ENCODE results near the gene RAB36. TPM values are rescaled to one million over a fixed set of nuclear protein-coding genes. Genes with fewer than 3 reads are reported as not detected.

RAB36 gene
- total RNA-seq, 2 experiments from 2014 or later, result 0.41 to 3.0 TPM

DNA sequence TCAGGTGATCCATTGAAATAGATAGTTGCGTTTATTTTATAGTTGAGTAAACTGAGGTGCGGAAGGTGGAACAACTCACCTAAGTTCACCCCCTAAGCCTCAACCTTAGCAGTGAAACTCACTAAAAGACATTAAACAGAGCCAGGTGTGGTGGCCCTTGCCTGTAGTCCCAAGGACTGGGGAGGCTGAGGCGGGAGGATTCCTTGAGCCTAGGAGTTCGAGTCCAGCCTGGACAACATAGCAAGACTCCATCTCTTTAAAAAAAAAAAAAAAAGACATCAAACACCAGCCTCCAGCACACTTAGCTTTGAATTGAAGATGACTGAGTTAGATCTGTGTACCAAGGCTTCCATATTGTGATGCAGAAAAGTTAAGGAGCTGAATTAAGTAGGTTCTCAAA, 845 bp upstream of the RAB36 start:
- no peak for DNase-seq (ENCODE audit: low spot score)
- intact Hi-C loops (cut with micrococcal nuclease; ENCODE audit: unreplicated experiment), result no loop called here
- no peaks in the 10 kb centered on the region for H3K79me2 ChIP-seq (ENCODE audit: insufficient read depth, low read depth, low read length)
- H3K27ac ChIP-seq (ENCODE audit: low read depth, low read length, poor library complexity, severe bottlenecking), result no peak overlapping the region
- no peaks in the 10 kb centered on the region for H3K36me3 ChIP-seq (ENCODE audit: insufficient read depth, low read length)
- BruUV-seq (replicated peaks), result no TSS peak
- no peaks in the 10 kb centered on the region for H3K9me2 ChIP-seq (ENCODE audit: insufficient read depth, low read length)
- H4K20me1 ChIP-seq (ENCODE audit: insufficient read depth, low read length), result no peaks in the 10 kb centered on the region
- H3K4me3 ChIP-seq (ENCODE audit: low read depth, low read length, poor library complexity, severe bottlenecking), result peak overlapping the region; percentile 60
- peak overlapping the region; percentile 82 for H3K4me2 ChIP-seq (ENCODE audit: low read length)
- CTCF ChIA-PET (ENCODE audit: unreplicated experiment), result interaction anchor here (2.0 kb wide), 1 partner anchor 13 kb away, joined by 6 read pairs; no protein-coding TSS in a partner anchor
- peaks cover 67% of the 10 kb centered on the region for H3K4me1 ChIP-seq (ENCODE audit: insufficient read depth, low read length, poor library complexity, severe bottlenecking)
- no peaks in the 10 kb centered on the region for H3K9me3 ChIP-seq (ENCODE audit: low read length)
- H2AFZ ChIP-seq (ENCODE audit: low read length), result peak overlapping the region; percentile 92
- POLR2A ChIA-PET, result interaction anchor here (0.6 to 1.9 kb wide), 6 partner anchors 9 to 73 kb away, joined by 3 to 10 read pairs (median 4); no protein-coding TSS in a partner anchor
- TF ChIP-seq CTCF (conservative IDR thresholded peaks at IDR 0.05; ENCODE audit: low read length), result no peak

DNA sequence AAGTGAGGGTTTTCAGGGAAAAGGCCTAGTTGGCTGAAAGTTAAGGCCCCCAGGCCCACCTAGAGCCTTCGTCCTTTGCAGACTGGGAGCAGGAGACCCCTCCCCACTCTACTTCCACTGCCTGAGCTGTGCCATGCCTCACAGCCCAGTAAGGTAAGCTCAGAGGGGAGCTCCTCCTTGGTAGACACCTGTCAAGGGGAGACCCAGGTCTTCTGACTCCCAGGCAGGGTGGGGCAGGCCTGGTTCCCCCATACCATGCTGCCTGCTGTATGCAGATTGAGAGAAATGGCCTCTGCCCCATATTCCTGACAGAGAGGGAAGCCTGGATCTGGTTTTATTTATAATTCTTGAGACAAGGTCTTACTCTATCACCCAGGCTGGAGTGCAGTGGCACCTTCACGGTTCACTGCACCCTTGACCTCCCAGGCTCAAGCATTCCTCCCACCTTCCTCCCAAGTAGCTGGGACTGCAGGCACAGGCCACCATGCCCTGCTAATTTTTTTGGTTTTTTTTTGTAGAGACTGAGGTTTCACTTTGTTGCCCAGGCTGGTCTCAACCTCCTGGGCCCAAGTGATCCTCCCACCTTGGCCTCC, 697 bp downstream of the RAB36 start:
- H4K20me1 ChIP-seq (ENCODE audit: insufficient read depth, low read length), result no peaks in the 10 kb centered on the region

More for the DNA sequence above, 697 bp downstream of the RAB36 start:
- no peaks in the 10 kb centered on the region for H3K9me3 ChIP-seq (ENCODE audit: low read length)
- no peak for TF ChIP-seq CTCF (conservative IDR thresholded peaks at IDR 0.05; ENCODE audit: low read length)
- ChIA-PET POLR2A (interaction anchor here (0.5 to 1.6 kb wide), 5 partner anchors 8 to 176 kb away, joined by 3 to 4 read pairs (median 3); no protein-coding TSS in a partner anchor), CTCF (ENCODE audit: unreplicated experiment) (interaction anchor here (2.0 kb wide), 1 partner anchor 11 kb away, joined by 6 read pairs; no protein-coding TSS in a partner anchor)
- no peaks in the 10 kb centered on the region for H3K79me2 ChIP-seq (ENCODE audit: insufficient read depth, low read depth, low read length)
- peaks cover 54% of the 10 kb centered on the region for H3K4me1 ChIP-seq (ENCODE audit: insufficient read depth, low read length, poor library complexity, severe bottlenecking)
- no peak overlapping the region for H3K27ac ChIP-seq (ENCODE audit: low read depth, low read length, poor library complexity, severe bottlenecking)
- intact Hi-C loops (cut with micrococcal nuclease; ENCODE audit: unreplicated experiment), result no loop called here
- DNase-seq (ENCODE audit: low spot score), result no peak
- BruUV-seq (replicated peaks), result no TSS peak
- no peaks in the 10 kb centered on the region for H3K36me3 ChIP-seq (ENCODE audit: insufficient read depth, low read length)
- peak overlapping the region; percentile 92; the same call in 1 of the 2 replicates for H2AFZ ChIP-seq (ENCODE audit: low read length)
- H3K9me2 ChIP-seq (ENCODE audit: insufficient read depth, low read length), result no peaks in the 10 kb centered on the region
- peak overlapping the region; percentile 60 for H3K4me3 ChIP-seq (ENCODE audit: low read depth, low read length, poor library complexity, severe bottlenecking)
- H3K4me2 ChIP-seq (ENCODE audit: low read length), result peak overlapping the region; percentile 82
